BJ (cell line): Measurements from ENCODE around the gene NPFFR2. TPM values are rescaled to one million over a fixed set of nuclear protein-coding genes. Genes with fewer than 3 reads are reported as not detected.

ENCODE experiments used
- CTCF ChIA-PET: fragments of 350-600 bp; formaldehyde crosslinking; extraction: SDS; loops from one replicate; lab custom pipeline; 2021; ENCODE audit warnings: antibody characterized with exemption, inconsistent platforms; lab: Yijun Ruan, JAX
- POLR2A ChIA-PET: fragments of 300-600 bp; sonication (Branson Sonifier 250); formaldehyde crosslinking; extraction: SDS; loops from one replicate; lab custom pipeline; 2021; ENCODE audit warnings: antibody characterized with exemption; lab: Charles Lee
- DNase-seq: peaks from one replicate; pipeline ENCODE4 v3.0.0-alpha.2; 2011; ENCODE audit warnings: low read depth
- H3K27me3 ChIP-seq: 2 replicates; pipeline ENCODE4 v1.6.0; 2011; ENCODE audit warnings: low read length; ENCODE audit not compliant: control insufficient read depth, insufficient read depth
- H3K36me3 ChIP-seq: 2 replicates; pipeline ENCODE4 v1.5.1; 2011; ENCODE audit warnings: low read length; ENCODE audit not compliant: control insufficient read depth, insufficient read depth
- H3K4me3 ChIP-seq: 2 replicates; pipeline ENCODE4 v1.5.1; 2011; ENCODE audit warnings: low read depth, mild to moderate bottlenecking, control low read depth, low read length
- CTCF ChIP-seq: IDR thresholded peaks from 2 replicates; pipeline ENCODE4 v1.5.1; 2011; ENCODE audit warnings: low read depth, mild to moderate bottlenecking, control low read depth, inconsistent platforms, low read length, moderate library complexity; ENCODE audit not compliant: insufficient read depth
- polyA plus RNA-seq: library from polyadenylated mRNA; depleted of rRNA; stranded (reverse); fragments of >200 nt; gene quantifications from 2 replicates; pipeline ENCODE4 v1.2.3, GENCODE V29; 2011

NPFFR2 gene
- polyA plus RNA-seq, 1 experiment: not detected

- DNase-seq: no peak
- no peak for TF ChIP-seq CTCF
- ChIA-PET CTCF (no interaction called here), POLR2A (no interaction called here)
- no peaks in the 10 kb centered on the region for H3K27me3 ChIP-seq
- no peaks in the 10 kb centered on the region for H3K36me3 ChIP-seq
- no peak overlapping the region for H3K4me3 ChIP-seq
These were observed 78.2 kb downstream of the NPFFR2 start for GRCh38 chr4:72109959-72110497.

GRCh38 chr4:72110886-72111285 lies 79.1 kb downstream of the NPFFR2 start:
- Histone ChIP-seq H3K27me3 (no peaks in the 10 kb centered on the region), H3K4me3 (no peak overlapping the region), H3K36me3 (no peaks in the 10 kb centered on the region)
- DNase-seq: no peak
- TF ChIP-seq CTCF: no peak
- POLR2A ChIA-PET: no interaction called here
- CTCF ChIA-PET: no interaction called here

- no peak for DNase-seq
- TF ChIP-seq CTCF: no peak
- CTCF ChIA-PET: no interaction called here
- H3K27me3 ChIP-seq: no peaks in the 10 kb centered on the region
- no peaks in the 10 kb centered on the region for H3K36me3 ChIP-seq
- no peak overlapping the region for H3K4me3 ChIP-seq
- POLR2A ChIA-PET: no interaction called here
These were observed 80.1 kb downstream of the NPFFR2 start for GRCh38 chr4:72111863-72112262.

GRCh38 chr4:72112514-72113156 lies 80.8 kb downstream of the NPFFR2 start:
- H3K27me3 ChIP-seq: no peaks in the 10 kb centered on the region
- no peak for DNase-seq
- TF ChIP-seq CTCF: no peak
- POLR2A ChIA-PET: no interaction called here
- CTCF ChIA-PET: no interaction called here
- H3K36me3 ChIP-seq: no peaks in the 10 kb centered on the region
- no peak overlapping the region for H3K4me3 ChIP-seq

- H3K4me3 ChIP-seq: no peak overlapping the region
- H3K36me3 ChIP-seq: no peaks in the 10 kb centered on the region
- no peak for TF ChIP-seq CTCF
- no peaks in the 10 kb centered on the region for H3K27me3 ChIP-seq
- ChIA-PET POLR2A (no interaction called here), CTCF (no interaction called here)
- no peak for DNase-seq
These were observed 86.2 kb downstream of the NPFFR2 start for GRCh38 chr4:72118017-72118416.
